Body of pancreas (tissue), 4 donors: ENCODE data around the gene CEP164. TPM values are rescaled to one million over a fixed set of nuclear protein-coding genes. Genes with fewer than 3 reads are reported as not detected.

Experiments
- ATAC-seq: fragments of 150-250 bp; one replicate; pipeline ENCODE4 v1.9.1; 2016
- DNase-seq, 4 donors: peaks; one replicate each; pipeline ENCODE4 v3.0.0-alpha.2; 2019
- H3K27ac ChIP-seq, 4 donors: fragments of 200-600 bp; sonication (generic); 1 replicate in 3 of 4; 2 replicates in 1 of 4; pipeline versions ENCODE4 v1.5.1 to v1.6.1; 2016 to 2019; ENCODE audit warnings: mild to moderate bottlenecking in 1 of 4, mixed read lengths in 1 of 4, moderate library complexity in 1 of 4
- H3K27me3 ChIP-seq, 2 donors: fragments of 200-600 bp; sonication (generic); one replicate each; pipeline ENCODE4 v1.6.0; 2016; ENCODE audit warnings: mild to moderate bottlenecking in 1 of 2
- H3K36me3 ChIP-seq, 2 donors: fragments of 200-600 bp; sonication (generic); replicated peaks in 1 of 2; 2 replicates each; pipeline ENCODE4 v1.5.1; 2016; ENCODE audit warnings: low read depth in 2 of 2; ENCODE audit not compliant: insufficient read depth in 1 of 2
- H3K4me1 ChIP-seq: fragments of 200-600 bp; sonication (generic); one replicate; pipeline ENCODE4 v1.6.0; 2016
- H3K4me3 ChIP-seq, 2 donors: fragments of 200-600 bp; sonication (generic); 1 replicate in 1 of 2; 2 replicates in 1 of 2; pipeline ENCODE4 v1.5.1; 2016 to 2019
- H3K9me3 ChIP-seq, 3 donors: fragments of 200-600 bp; sonication (generic); 1 replicate in 2 of 3; 2 replicates in 1 of 3; pipeline ENCODE4 v1.5.1; 2016
- CTCF ChIP-seq, 7 experiments: fragments of 450-650 bp in 4 of 7; fragments of 200-600 bp in 3 of 7; sonication (generic) in 3 of 7; IDR thresholded peaks; one replicate each; pipeline ENCODE4 v1.5.1; 2016 to 2019; ENCODE audit warnings: antibody characterized with exemption in 7 of 7
- POLR2A ChIP-seq, 3 donors: fragments of 450-650 bp; IDR thresholded peaks; one replicate each; pipeline ENCODE4 v1.6.1; 2016; ENCODE audit warnings: antibody characterized with exemption in 3 of 3, mild to moderate bottlenecking in 2 of 3
- WGBS, 2 donors: methylation state at CpG; one replicate each; pipeline ENCODE4 v1.1.5; 2017; 5-methylcytosine and 5-hydroxymethylcytosine counted together
- intact Hi-C: fragments of 100-400 bp; cut with DNase I; formaldehyde crosslinking; loops from one replicate; pipeline ENCODE4 v1.15.1; 2023
- total RNA-seq, 2 donors: library from RNA; depleted of rRNA; stranded (reverse); fragments of >200 nt; gene quantifications; one replicate each; pipeline ENCODE4 v1.1.0, GENCODE V29; 2016

The CEP164 gene
- total RNA-seq, 2 donors from 2014 or later = 29.1 to 45.8 TPM

GRCh38 chr11:117381481-117382387 is 54.1 kb downstream of the CEP164 start:
- no peaks in the 10 kb centered on the region for H3K9me3 ChIP-seq
- 78 to 89% methylated on average over 6 to 9 of the region's 9 CpGs for WGBS, 2 donors
- no peak overlapping the region for H3K4me3 ChIP-seq
- DNase-seq (no peak), ATAC-seq (no peak)
- no peaks in the 10 kb centered on the region for H3K27me3 ChIP-seq
- peaks cover 0 to 28% of the 10 kb centered on the region in 2 donors for H3K36me3 ChIP-seq
- TF ChIP-seq POLR2A (IDR thresholded peaks at IDR 0.05) (no peak), CTCF (IDR thresholded peaks at IDR 0.05) (no peak)
- no peak overlapping the region for H3K27ac ChIP-seq
- H3K4me1 ChIP-seq = no peaks in the 10 kb centered on the region
- intact Hi-C loops = no loop called here

- no peaks in the 10 kb centered on the region for H3K4me1 ChIP-seq
- no peaks in the 10 kb centered on the region for H3K9me3 ChIP-seq
- no peak overlapping the region for H3K4me3 ChIP-seq
- peaks cover 0 to 34% of the 10 kb centered on the region in 2 donors for H3K36me3 ChIP-seq
- ATAC-seq (no peak), DNase-seq (no peak)
- 88 to 100% methylated on average over 1 to 4 of the region's 4 CpGs for WGBS, 2 donors
- H3K27ac ChIP-seq = no peak overlapping the region
- TF ChIP-seq CTCF (IDR thresholded peaks at IDR 0.05) = no peak
- TF ChIP-seq POLR2A (IDR thresholded peaks at IDR 0.05) = no peak
- H3K27me3 ChIP-seq = no peaks in the 10 kb centered on the region
- intact Hi-C loops = no loop called here
These were observed 55.1 kb downstream of the CEP164 start for GRCh38 chr11:117382746-117383145.

- Histone ChIP-seq H3K4me1 (no peaks in the 10 kb centered on the region), H3K27me3 (no peaks in the 10 kb centered on the region), H3K27ac (no peak overlapping the region), H3K9me3 (no peaks in the 10 kb centered on the region), H3K36me3 (peaks cover 0 to 36% of the 10 kb centered on the region in 2 donors), H3K4me3 (no peak overlapping the region)
- TF ChIP-seq CTCF (IDR thresholded peaks at IDR 0.05) (no peak), POLR2A (IDR thresholded peaks at IDR 0.05) (no peak)
- ATAC-seq (no peak), DNase-seq (no peak)
- intact Hi-C loops = no loop called here
- WGBS, 2 donors = 80 to 100% methylated on average over 1 of the region's 1 CpG
These were observed 56.4 kb downstream of the CEP164 start for GRCh38 chr11:117384045-117384444.

- Histone ChIP-seq H3K27ac (no peak overlapping the region), H3K9me3 (no peaks in the 10 kb centered on the region), H3K4me3 (no peak overlapping the region), H3K36me3 (peaks cover 0 to 37% of the 10 kb centered on the region in 2 donors), H3K4me1 (no peaks in the 10 kb centered on the region), H3K27me3 (no peaks in the 10 kb centered on the region)
- intact Hi-C loops = no loop called here
- ATAC-seq (no peak), DNase-seq (no peak)
- TF ChIP-seq CTCF (IDR thresholded peaks at IDR 0.05) (no peak), POLR2A (IDR thresholded peaks at IDR 0.05) (no peak)
- 95 to 97% methylated on average over 3 of the region's 3 CpGs for WGBS, 2 donors
These were observed 57.8 kb downstream of the CEP164 start for GRCh38 chr11:117385471-117385870.
